ENCODE measurements around the gene MYOM3.

DNA sequence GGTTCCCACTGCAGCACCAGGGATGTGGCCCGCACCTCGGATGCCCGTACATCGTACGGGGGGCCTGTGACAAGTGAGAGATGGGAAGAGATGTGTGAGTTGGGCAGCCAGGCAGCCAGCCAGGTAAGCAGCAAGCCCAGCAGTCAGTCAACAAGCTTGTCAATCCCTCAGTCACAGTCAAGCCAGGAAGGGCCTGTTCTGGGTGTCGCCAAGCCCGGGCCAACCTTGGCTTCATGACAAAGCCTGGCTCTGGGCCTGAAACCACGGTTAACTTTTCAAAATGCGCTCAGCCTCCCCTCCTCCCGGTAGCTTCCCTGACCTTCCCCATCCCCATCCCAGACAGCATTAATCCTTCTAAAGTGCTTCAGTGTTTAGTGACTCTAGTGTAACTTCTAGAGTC, 31.8 kb downstream of the MYOM3 start:
- TF ChIP-seq CTCF (optimal IDR thresholded peaks at IDR 0.05 in 1 of 3, IDR thresholded peaks at IDR 0.05 in 1 of 3, conservative IDR thresholded peaks at IDR 0.05 in 1 of 3; ENCODE audit: extremely low read depth in 1 of 3, insufficient read depth in 2 of 3, low read length in 3 of 3), result no peak
- no peak for TF ChIP-seq EZH2 (IDR thresholded peaks at IDR 0.05; ENCODE audit: low read length)
